HG03378 (cell line): ENCODE results near the gene CCDC146.
A peak's percentile ranks its signal among the peaks of the same experiment; 100 is the strongest.
"Not testable (repeated sequence)": the region's sequence is repeated elsewhere in the genome, so short reads cannot be mapped to it uniquely, and the experiment has no call there.

Experiments
- ATAC-seq: cut with Tn5 transposase; IDR thresholded peaks from one replicate; pipeline ENCODE4 v1.9.1; 2021; ENCODE audit warnings: mild to moderate bottlenecking, moderate library complexity; ENCODE audit not compliant: unreplicated experiment

CCDC146 gene

GRCh38 chr7:77199013-77199966 is 76.9 kb downstream of the CCDC146 start, which contains the start of gene FGL2:
Gene FGL2, minus strand, starts transcription at chr7:77199819. Its CDS starts 26 bp downstream, at chr7:77199793.
- ATAC-seq: no peak

GRCh38 chr7:77200542-77200941 is 78.1 kb downstream of the CCDC146 start:
- no peak for ATAC-seq

DNA sequence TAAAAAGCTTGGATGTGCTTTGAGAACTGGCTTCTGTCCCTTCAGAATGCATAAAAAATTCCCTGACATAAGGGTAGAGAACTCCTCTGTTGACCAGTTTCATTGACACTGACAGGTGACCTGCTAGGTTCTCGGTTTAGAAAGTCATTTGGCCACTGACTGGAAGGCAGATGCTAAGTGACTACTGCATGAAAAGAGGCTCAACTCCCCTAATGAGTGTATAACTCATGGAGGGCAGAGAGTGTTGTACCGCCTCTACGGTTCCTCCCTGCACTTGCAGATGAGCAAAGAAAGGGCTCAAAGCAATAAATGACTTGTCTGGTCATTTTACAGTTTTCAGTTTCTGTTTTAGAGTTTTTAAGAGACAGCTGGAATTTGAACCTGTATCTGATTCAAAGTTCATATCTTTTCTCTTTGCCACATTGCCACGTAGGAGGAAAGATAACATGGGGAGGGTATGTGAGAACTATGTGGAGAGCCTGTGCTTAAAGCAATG is 80.1 kb downstream of the CCDC146 start:
- peak; percentile 96 for ATAC-seq

- no peak for ATAC-seq
Observed at GRCh38 chr7:77205706-77206105, 83.3 kb downstream of the CCDC146 start.

DNA sequence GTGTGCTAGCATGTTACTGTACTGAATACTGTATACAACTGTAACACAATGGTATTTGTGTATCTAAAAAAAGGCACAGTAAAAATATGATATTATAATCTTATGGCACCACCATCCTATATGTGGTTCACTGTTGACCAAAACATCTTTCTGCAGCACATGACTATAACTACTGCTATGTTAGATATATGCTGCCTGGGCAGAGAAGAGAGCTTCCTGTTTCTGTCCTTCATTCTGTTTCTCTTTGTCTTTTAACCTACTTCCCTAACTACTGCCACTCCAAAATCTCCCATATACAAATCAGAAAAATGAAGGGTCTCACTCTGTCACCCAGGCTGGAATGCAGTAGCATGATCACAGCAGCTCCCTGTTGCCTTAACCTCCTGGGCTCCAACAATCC is 86.0 kb downstream of the CCDC146 start:
- no peak for ATAC-seq

GRCh38 chr7:77209479-77210139 is 87.2 kb downstream of the CCDC146 start:
- no peak for ATAC-seq

DNA sequence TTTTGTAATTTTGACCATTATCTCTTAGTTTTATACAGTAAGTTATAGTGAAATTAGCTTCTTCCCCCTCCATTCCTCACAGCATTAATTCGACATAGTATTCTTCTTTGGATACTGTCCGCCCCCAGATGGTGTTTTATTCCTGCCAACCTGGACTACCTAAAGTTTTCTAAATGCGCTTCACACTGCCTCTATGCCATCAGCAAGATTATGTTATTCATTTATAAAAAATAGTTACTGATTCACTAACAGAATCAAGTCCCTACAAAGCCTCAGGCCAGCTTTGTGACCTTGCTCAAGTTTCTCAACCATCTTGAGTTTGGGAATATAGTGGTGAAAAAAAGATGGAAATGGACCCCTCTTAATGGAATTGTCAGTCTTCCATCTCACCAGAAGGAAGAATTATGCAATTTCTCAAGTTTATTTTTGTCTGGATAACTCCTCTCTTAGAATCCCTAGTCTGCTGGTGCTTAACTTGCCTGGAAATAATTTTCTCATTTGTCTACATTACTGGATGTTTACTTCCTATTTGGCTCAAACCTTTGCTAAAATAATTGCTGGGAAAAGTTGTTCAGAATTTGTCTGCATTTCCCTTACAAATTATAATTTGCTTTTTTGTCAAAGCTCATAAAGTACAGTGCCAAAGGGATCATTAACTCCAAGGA is 93.9 kb downstream of the CCDC146 start:
- no peak for ATAC-seq

GRCh38 chr7:77217474-77218185 is 95.2 kb downstream of the CCDC146 start:
- no peak for ATAC-seq

DNA sequence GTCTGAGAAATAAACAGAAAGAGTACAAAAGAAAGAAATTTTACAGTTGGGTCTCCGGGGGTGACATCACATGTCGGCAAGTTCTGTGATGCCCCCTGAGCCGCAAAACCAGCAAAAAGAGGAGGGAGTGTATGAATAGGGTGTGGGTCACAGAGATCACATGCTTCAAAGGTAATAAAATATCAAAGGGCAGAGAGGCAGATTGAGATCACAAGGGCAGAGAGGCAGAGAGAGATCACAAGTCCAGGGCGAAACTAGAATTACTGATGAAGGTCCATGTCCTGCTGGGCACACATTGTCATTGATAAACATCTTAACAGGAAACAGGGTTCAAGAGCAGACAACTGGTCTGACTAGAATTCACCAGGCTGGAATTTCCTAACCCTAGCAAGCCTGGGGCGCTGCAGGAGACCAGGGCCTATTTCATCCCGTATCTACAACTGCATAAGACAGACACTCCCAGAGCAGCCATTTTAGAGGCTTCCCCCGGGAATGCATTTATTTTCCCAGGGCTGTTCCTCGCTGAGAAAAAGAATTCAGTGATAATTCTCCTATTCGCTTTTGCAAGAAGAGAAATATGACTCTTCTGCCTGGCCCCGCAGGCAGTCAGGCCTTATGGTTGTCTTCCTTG is 97.4 kb downstream of the CCDC146 start:
- not testable (repeated sequence) for ATAC-seq

DNA sequence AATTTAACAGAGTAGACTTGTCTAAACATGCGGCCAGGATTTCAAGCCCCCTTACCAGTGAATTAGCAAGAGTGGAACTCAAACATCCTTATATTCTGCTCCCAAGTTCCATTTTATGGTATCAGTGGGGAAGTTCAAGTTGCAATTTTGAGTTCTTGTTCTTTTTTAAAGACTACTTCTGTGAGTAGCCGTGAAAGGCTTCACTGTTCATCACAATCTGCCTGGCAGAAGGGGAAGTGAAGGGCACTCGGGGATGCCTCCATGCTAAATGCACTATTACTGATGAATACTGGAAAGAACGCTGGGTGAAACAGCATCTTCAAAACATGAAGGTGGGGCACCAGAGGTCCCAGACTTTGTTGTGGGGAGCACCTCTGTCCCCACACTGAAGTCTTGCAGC is 99.7 kb downstream of the CCDC146 start:
- no peak for ATAC-seq

DNA sequence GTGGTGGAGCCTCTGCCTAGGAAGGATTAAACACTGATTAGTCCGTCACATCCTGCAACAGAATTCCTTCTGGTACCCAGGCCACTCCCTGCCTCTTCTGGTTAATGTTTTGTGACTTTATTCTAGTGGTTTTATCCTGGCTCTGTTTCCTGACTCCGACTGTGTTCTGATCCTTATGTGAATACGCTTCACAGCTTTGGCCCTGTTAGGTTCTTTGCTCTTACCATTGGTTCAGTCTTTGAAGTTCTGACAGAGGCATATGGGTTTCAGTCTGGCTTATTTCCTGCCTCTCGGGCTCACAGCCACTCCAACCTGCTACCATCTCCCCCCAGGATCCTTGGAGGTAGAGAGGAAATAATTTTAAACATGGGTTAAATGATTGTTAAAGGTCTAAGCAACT is 100.4 kb downstream of the CCDC146 start:
- no peak for ATAC-seq

- ATAC-seq: no peak
Observed at GRCh38 chr7:77223261-77223660, 100.8 kb downstream of the CCDC146 start.

DNA sequence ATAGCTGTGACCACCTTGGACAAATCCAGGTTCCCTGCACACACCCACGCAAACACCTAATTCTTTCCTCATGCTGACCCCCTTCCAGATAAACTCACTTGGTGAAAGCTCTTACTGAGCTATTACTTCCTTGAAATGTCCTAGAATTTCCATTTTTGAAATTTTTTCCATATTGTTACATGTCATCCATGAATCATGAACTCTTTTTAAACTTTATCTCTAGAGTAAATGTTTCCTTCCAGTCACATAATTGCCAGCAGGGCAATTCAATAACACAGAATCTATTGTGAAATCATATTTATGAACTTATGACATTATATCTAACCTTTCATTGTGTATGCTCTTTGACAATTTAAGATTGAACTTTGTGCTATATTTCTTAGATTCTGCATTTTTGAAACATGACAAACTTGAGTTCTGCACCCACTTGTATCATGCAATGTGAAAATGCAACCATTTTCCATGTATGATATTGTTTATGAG is 104.0 kb downstream of the CCDC146 start:
- no peak for ATAC-seq

DNA sequence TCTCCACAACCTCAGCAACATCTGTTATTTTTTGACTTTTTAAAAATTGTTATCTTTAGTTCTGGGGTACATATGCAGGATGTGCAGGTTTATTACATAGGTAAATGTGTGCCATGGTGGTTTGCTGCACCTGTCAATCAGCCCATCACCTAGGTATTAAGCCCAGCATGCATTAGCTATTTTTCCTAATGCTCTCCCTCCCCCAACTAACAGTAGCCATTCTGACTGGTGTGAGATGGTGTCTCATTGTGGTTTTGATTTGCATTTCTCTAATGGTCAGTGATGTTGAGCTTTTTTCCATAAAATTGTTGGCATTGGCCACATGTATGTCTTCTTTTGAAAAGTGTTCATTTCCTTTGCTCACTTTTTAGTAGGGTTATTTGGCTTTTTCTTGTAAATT is 106.4 kb downstream of the CCDC146 start:
- not testable (repeated sequence) for ATAC-seq

DNA sequence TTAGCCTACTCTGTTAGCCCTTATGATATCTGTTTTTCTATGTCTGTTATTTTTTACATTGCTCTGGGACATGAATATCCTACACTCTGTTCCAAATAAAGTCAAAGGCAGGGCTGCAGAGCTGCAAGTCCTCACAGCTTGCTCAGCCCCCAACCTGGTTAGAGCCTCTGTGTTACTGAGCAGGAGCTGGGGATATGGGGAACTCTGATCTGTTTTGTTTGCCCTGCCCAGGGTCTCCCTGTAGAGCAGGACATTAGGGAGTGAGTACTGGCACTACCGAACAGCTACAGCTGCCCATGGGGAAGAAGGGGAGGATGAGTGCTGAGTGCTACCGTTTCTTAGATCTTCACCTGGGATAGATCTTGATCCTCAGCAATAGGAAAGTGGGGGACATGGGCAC is 110.1 kb downstream of the CCDC146 start:
- ATAC-seq: no peak

- ATAC-seq: no peak
Observed at GRCh38 chr7:77235276-77235675, 112.9 kb downstream of the CCDC146 start.

- ATAC-seq: no peak
Observed at GRCh38 chr7:77238703-77239136, 116.3 kb downstream of the CCDC146 start.

- ATAC-seq: no peak
Observed at GRCh38 chr7:77239471-77239870, 117.1 kb downstream of the CCDC146 start.

- no peak for ATAC-seq
Observed at GRCh38 chr7:77242068-77242467, 119.7 kb downstream of the CCDC146 start.

- no peak for ATAC-seq
Observed at GRCh38 chr7:77242554-77242953, 120.1 kb downstream of the CCDC146 start.
